Esophagus muscularis mucosa (tissue), 4 donors: ENCODE measurements around the gene SAA4.

Experiments
- EP300 ChIP-seq: sonication (generic); formaldehyde crosslinking; IDR thresholded peaks from one replicate; pipeline ENCODE4 v1.6.1; 2017; ENCODE audit warnings: antibody characterized with exemption
- POLR2A ChIP-seq: fragments of 450-650 bp; IDR thresholded peaks from one replicate; pipeline ENCODE4 v1.6.1; 2017; ENCODE audit warnings: antibody characterized with exemption, moderate library complexity, mild to moderate bottlenecking, low read depth
- POLR2AphosphoS5 ChIP-seq, 2 donors: sonication (generic); formaldehyde crosslinking; IDR thresholded peaks; one replicate each; pipeline ENCODE4 v1.6.1; 2017; ENCODE audit warnings: antibody characterized with exemption in 2 of 2
- TF ChIP-seq, protein P1 (sequence below), 3 experiments: fragments of 200-600 bp in 2 of 3; fragments of 450-650 bp in 1 of 3; sonication (generic) in 2 of 3; IDR thresholded peaks; one replicate each; pipeline ENCODE4 v1.5.1; 2017 to 2019; ENCODE audit warnings: antibody characterized with exemption in 3 of 3, mild to moderate bottlenecking in 2 of 3, moderate library complexity in 1 of 3

DNA sequence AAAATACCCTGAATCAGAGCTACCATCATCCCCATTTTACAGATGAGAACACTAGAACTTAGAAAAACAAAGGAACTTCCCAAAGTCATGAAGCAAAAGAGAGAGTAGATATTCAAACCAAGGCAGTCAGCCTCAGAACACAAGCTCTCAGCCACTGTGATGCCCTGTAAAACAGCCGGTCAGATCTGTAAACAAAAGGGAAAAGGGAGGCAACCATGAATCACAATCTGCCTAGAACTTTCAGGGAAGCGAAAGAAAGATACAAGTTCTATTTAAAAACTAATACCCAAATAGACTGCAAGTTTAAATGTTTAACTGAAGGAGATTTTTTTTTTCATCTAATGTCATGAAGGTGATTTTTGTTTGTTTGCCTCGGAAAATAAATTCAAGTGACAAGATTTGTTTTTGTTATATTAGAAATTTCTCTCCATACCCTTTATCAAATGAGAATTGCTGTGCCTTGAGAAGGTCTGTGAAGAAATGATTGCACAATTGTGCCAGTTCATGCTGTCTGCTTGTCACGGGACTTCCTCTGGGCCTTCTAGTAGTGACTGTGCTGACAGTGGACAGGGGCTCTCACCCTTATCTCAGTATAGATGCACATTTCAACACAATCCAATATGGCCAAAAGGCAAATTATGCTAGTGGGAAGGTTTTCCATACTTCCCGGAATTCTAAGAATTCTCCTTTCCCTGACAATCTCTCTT is 41.1 kb upstream of the SAA4 start:
- TF ChIP-seq POLR2A (no peak), EP300 (no peak), POLR2AphosphoS5 (IDR thresholded peaks at IDR 0.05) (no peak)
- TF ChIP-seq, protein P1, sequence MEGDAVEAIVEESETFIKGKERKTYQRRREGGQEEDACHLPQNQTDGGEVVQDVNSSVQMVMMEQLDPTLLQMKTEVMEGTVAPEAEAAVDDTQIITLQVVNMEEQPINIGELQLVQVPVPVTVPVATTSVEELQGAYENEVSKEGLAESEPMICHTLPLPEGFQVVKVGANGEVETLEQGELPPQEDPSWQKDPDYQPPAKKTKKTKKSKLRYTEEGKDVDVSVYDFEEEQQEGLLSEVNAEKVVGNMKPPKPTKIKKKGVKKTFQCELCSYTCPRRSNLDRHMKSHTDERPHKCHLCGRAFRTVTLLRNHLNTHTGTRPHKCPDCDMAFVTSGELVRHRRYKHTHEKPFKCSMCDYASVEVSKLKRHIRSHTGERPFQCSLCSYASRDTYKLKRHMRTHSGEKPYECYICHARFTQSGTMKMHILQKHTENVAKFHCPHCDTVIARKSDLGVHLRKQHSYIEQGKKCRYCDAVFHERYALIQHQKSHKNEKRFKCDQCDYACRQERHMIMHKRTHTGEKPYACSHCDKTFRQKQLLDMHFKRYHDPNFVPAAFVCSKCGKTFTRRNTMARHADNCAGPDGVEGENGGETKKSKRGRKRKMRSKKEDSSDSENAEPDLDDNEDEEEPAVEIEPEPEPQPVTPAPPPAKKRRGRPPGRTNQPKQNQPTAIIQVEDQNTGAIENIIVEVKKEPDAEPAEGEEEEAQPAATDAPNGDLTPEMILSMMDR (IDR thresholded peaks at IDR 0.05) = no peak
